ENCODE data around the gene SINHCAF.

GRCh38 chr12:31362115-31362758, 36.3 kb upstream of the SINHCAF start:
- TF ChIP-seq ZFX (IDR thresholded peaks at IDR 0.05; ENCODE audit: borderline replicate concordance), result no peak
- TF ChIP-seq CTCF (IDR thresholded peaks at IDR 0.05), result no peak
